K562 (cell line): ENCODE measurements around the gene POLR2H. TPM values are rescaled to one million over a fixed set of nuclear protein-coding genes. Genes with fewer than 3 reads are reported as not detected.

Experiments
- ADNP ChIP-seq: fragments of 200-800 bp; sonication (Bioruptor generic); IDR thresholded peaks from 2 replicates; pipeline ENCODE4 v1.6.1; 2016; ENCODE audit warnings: missing genetic modification characterization, missing compliant biosample characterization
- ARID3B ChIP-seq: fragments of 250-450 bp; sonication (Bioruptor Pico); IDR thresholded peaks from 2 replicates; pipeline ENCODE4 v1.4.0; 2020; ENCODE audit warnings: borderline replicate concordance
- ASH1L ChIP-seq: fragments of 450-650 bp; IDR thresholded peaks from 2 replicates; pipeline ENCODE4 v1.6.1; 2018; ENCODE audit warnings: borderline replicate concordance, mild to moderate bottlenecking, low read depth; ENCODE audit not compliant: partially characterized antibody
- BCL6 ChIP-seq: fragments of 250-450 bp; sonication (Bioruptor Pico); IDR thresholded peaks from 2 replicates; pipeline ENCODE4 v1.4.0; 2020
- CAMTA2 ChIP-seq: fragments of 250-450 bp; sonication (Bioruptor Pico); conservative IDR thresholded peaks from 2 replicates; pipeline ENCODE4 v1.5.1; 2022
- CREM ChIP-seq: IDR thresholded peaks from 2 replicates; pipeline ENCODE4 v1.6.1; 2014; ENCODE audit warnings: antibody characterized with exemption, low read depth
- CXXC5 ChIP-seq: fragments of 250-450 bp; sonication (Bioruptor Pico); IDR thresholded peaks from 2 replicates; pipeline ENCODE4 v1.8.0; 2022; ENCODE audit warnings: inconsistent platforms, mild to moderate bottlenecking, moderate library complexity
- FOXK1 ChIP-seq: sonication (generic); formaldehyde crosslinking; IDR thresholded peaks from 2 replicates; pipeline ENCODE4 v1.8.0; 2022; ENCODE audit warnings: missing genetic modification reagents, mild to moderate bottlenecking, borderline replicate concordance
- JUN ChIP-seq, 2 experiments: sonication (generic) in 1 of 2; formaldehyde crosslinking in 1 of 2; IDR thresholded peaks; 2 replicates each; pipeline versions ENCODE4 v1.6.1 to v1.8.0; 2012 to 2022; ENCODE audit warnings: borderline replicate concordance in 2 of 2, mild to moderate bottlenecking in 2 of 2, improper control_type of control experiment in 1 of 2, low read depth in 1 of 2, low read length in 1 of 2, missing genetic modification reagents in 1 of 2
- KAT7 ChIP-seq: sonication (generic); formaldehyde crosslinking; IDR thresholded peaks from 2 replicates; pipeline ENCODE4 v1.8.0; 2022; ENCODE audit warnings: missing genetic modification reagents, mild to moderate bottlenecking, borderline replicate concordance
- NR1H2 ChIP-seq: sonication (generic); formaldehyde crosslinking; IDR thresholded peaks from 2 replicates; pipeline ENCODE4 v1.4.0; 2020; ENCODE audit warnings: mild to moderate bottlenecking, missing genetic modification reagents
- PRPF4 ChIP-seq: fragments of 200-400 bp; formaldehyde crosslinking; IDR thresholded peaks from one replicate; pipeline ENCODE4 v1.6.1; 2017; ENCODE audit warnings: low read length, low read depth, mild to moderate bottlenecking; ENCODE audit not compliant: insufficient read depth, poor library complexity, severe bottlenecking
- PTRF ChIP-seq: fragments of 450-650 bp; IDR thresholded peaks from 2 replicates; pipeline ENCODE4 v1.6.1; 2016; ENCODE audit warnings: mild to moderate bottlenecking, missing genetic modification characterization, missing compliant biosample characterization
- REST ChIP-seq, 2 experiments: fragments of 450-650 bp; formaldehyde crosslinking in 1 of 2; IDR thresholded peaks; 2 replicates each; pipeline versions ENCODE4 v1.4.0 to v1.6.1; 2014 to 2020; ENCODE audit warnings: mild to moderate bottlenecking in 2 of 2, borderline replicate concordance in 1 of 2, low read depth in 1 of 2
- RFX5 ChIP-seq: IDR thresholded peaks from 2 replicates; pipeline ENCODE4 v1.6.1; 2011; ENCODE audit warnings: low read depth, mild to moderate bottlenecking, improper control_type of control experiment, low read length
- SNIP1 ChIP-seq: fragments of 450-650 bp; IDR thresholded peaks from 2 replicates; pipeline ENCODE4 v1.7.1; 2017; ENCODE audit warnings: low read depth, mild to moderate bottlenecking
- ZNF146 ChIP-seq: IDR thresholded peaks from one replicate; pipeline ENCODE4 v1.6.1; 2018; ENCODE audit warnings: missing compliant biosample characterization; ENCODE audit not compliant: unreplicated experiment
- ZNF444 ChIP-seq: fragments of 250-450 bp; sonication (Bioruptor Pico); IDR thresholded peaks from 2 replicates; pipeline ENCODE4 v1.4.0; 2020; ENCODE audit warnings: mild to moderate bottlenecking, moderate library complexity
- polyA plus RNA-seq, 8 experiments: library from polyadenylated mRNA; depleted of rRNA in 4 of 8; stranded (reverse) in 5 of 8; unstranded in 3 of 8; fragments of >200 nt; fragmentation: Nextera tagmentation in 2 of 8; fragmentation: Illumina TruSeq in 1 of 8; extraction: Ambion mirVana in 2 of 8; extraction: Trizol in 1 of 8; gene quantifications; 2 replicates each; pipeline versions ENCODE4 v1.2.1 to v1.2.3, GENCODE V29; 2011 to 2014; ENCODE audit warnings: inconsistent platforms in 1 of 8, missing spikeins in 1 of 8
- total RNA-seq, 7 experiments: library from RNA; depleted of rRNA in 6 of 7; stranded (reverse); fragments of >200 nt in 6 of 7; fragmentation: Illumina TruSeq in 2 of 7; extraction: Trizol in 2 of 7; gene quantifications; 2 replicates each; pipeline versions ENCODE4 v1.2.1 to v1.2.3, GENCODE V29; 2011 to 2021; ENCODE audit warnings: low replicate concordance in 1 of 7
- TF ChIP-seq, protein P1 (sequence below): fragments of 250-450 bp; sonication (Bioruptor Pico); IDR thresholded peaks from 2 replicates; pipeline ENCODE4 v1.9.0; 2021; ENCODE audit warnings: mild to moderate bottlenecking

Gene POLR2H
- total and polyA plus RNA-seq, 9 of the 15 experiments (the other 6 are each of a cell fraction or from before 2014, with no cell fraction given) = 128 to 512 (median 220) TPM

DNA sequence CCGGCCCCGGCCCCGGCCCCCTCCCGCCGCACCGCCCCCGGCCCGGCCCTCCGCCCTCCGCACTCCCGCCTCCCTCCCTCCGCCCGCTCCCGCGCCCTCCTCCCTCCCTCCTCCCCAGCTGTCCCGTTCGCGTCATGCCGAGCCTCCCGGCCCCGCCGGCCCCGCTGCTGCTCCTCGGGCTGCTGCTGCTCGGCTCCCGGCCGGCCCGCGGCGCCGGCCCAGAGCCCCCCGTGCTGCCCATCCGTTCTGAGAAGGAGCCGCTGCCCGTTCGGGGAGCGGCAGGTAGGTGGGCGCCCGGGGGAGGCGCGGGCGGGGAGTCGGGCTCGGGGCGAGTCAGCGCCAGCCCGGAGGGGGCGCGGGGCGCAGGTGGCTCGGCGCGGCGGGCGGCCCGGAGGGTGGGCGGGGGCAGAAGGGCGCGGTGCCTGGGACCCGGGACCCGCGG, 18.7 kb downstream of the POLR2H start (continued):
- TF ChIP-seq REST (IDR thresholded peaks at IDR 0.05; ENCODE audit: borderline replicate concordance) (no peak), REST (CRISPR knock-in tag; IDR thresholded peaks at IDR 0.05; ENCODE audit: low read depth) (no peak), CREM (peak; percentile 35; the same call in 1 of the 2 replicates), ZNF444 (CRISPR knock-in tag) (no peak), RFX5 (no peak), PTRF (no peak), PRPF4 (no peak), CAMTA2 (CRISPR knock-in tag) (no peak), JUN (IDR thresholded peaks at IDR 0.05; ENCODE audit: borderline replicate concordance, low read depth, low read length) (no peak), JUN (CRISPR knock-in tag; IDR thresholded peaks at IDR 0.05; ENCODE audit: borderline replicate concordance) (no peak), CXXC5 (CRISPR knock-in tag) (no peak), BCL6 (CRISPR knock-in tag) (no peak), KAT7 (CRISPR knock-in tag) (no peak), FOXK1 (no peak), ZNF146 (no peak), NR1H2 (CRISPR knock-in tag) (no peak), SNIP1 (no peak), ASH1L (no peak), ARID3B (no peak), ADNP (tag) (no peak)
- TF ChIP-seq, protein P1, sequence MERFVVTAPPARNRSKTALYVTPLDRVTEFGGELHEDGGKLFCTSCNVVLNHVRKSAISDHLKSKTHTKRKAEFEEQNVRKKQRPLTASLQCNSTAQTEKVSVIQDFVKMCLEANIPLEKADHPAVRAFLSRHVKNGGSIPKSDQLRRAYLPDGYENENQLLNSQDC (CRISPR knock-in tag) = no peak
